Thyroid gland (tissue), 4 donors: Measurements from ENCODE around the gene EPHB4.

ENCODE experiments used
- CTCF ChIP-seq, 6 experiments: fragments of 200-600 bp in 3 of 6; fragments of 450-650 bp in 3 of 6; sonication (generic) in 3 of 6; IDR thresholded peaks; one replicate each; pipeline ENCODE4 v1.5.1; 2016 to 2019; ENCODE audit warnings: antibody characterized with exemption in 6 of 6, mild to moderate bottlenecking in 2 of 6, inconsistent platforms in 1 of 6, moderate library complexity in 1 of 6
- POLR2A ChIP-seq, 2 donors: fragments of 450-650 bp; IDR thresholded peaks; one replicate each; pipeline ENCODE4 v1.6.1; 2017; ENCODE audit warnings: antibody characterized with exemption in 2 of 2, mild to moderate bottlenecking in 2 of 2, moderate library complexity in 1 of 2

GRCh38 chr7:100768784-100769183 is 58.5 kb downstream of the EPHB4 start:
- TF ChIP-seq POLR2A (IDR thresholded peaks at IDR 0.05) (no peak), CTCF (IDR thresholded peaks at IDR 0.05) (no peak)
